ENCODE measurements around the gene TFAP2A. TPM values are rescaled to one million over a fixed set of nuclear protein-coding genes. Genes with fewer than 3 reads are reported as not detected.

TFAP2A gene
- total RNA-seq, 1 donor from 2014 or later, result 0.32 TPM

DNA sequence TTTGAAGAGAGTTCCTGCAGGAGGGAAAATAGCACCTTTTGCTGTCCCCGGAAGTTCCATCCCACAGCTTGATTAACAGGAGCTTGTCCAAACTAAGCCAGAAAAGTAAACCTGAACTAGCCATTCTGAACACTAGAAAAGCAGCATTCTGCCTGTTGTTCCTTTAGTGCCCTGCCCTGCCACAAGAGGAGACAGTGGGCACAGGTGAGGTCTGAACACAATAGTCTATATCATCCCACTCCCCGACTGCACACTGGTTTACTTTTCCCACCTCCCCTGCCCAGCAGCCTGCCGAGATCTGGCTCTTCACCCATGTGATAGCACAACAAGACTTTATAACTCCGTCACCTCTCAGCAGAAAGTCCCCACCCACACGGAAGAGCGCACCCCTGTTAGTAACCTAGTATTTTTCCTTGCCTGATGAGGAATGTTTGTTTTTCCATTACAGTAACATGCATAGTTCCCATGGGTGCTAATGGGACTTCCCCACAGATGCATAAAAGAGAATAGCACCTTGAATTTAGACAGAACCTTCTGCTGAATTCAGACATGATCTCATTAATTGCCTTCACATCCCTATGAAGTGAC, 59.7 kb downstream of the TFAP2A start:
- H3K4me3 Mint-ChIP-seq (ENCODE audit: unreplicated experiment), result no peak overlapping the region
- no peaks in the 10 kb centered on the region for H3K27me3 Mint-ChIP-seq (ENCODE audit: unreplicated experiment)
- no peaks in the 10 kb centered on the region for H3K9me3 Mint-ChIP-seq (ENCODE audit: unreplicated experiment)
- H3K36me3 Mint-ChIP-seq (ENCODE audit: unreplicated experiment), result no peaks in the 10 kb centered on the region
- DNase-seq, result no peak
- TF ChIP-seq, protein P1, sequence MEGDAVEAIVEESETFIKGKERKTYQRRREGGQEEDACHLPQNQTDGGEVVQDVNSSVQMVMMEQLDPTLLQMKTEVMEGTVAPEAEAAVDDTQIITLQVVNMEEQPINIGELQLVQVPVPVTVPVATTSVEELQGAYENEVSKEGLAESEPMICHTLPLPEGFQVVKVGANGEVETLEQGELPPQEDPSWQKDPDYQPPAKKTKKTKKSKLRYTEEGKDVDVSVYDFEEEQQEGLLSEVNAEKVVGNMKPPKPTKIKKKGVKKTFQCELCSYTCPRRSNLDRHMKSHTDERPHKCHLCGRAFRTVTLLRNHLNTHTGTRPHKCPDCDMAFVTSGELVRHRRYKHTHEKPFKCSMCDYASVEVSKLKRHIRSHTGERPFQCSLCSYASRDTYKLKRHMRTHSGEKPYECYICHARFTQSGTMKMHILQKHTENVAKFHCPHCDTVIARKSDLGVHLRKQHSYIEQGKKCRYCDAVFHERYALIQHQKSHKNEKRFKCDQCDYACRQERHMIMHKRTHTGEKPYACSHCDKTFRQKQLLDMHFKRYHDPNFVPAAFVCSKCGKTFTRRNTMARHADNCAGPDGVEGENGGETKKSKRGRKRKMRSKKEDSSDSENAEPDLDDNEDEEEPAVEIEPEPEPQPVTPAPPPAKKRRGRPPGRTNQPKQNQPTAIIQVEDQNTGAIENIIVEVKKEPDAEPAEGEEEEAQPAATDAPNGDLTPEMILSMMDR (IDR thresholded peaks at IDR 0.05; ENCODE audit: partially characterized antibody, unreplicated experiment), result no peak
- no peak overlapping the region for H3K27ac Mint-ChIP-seq (ENCODE audit: unreplicated experiment)
- no peaks in the 10 kb centered on the region for H3K4me1 Mint-ChIP-seq (ENCODE audit: low read depth, unreplicated experiment)

DNA sequence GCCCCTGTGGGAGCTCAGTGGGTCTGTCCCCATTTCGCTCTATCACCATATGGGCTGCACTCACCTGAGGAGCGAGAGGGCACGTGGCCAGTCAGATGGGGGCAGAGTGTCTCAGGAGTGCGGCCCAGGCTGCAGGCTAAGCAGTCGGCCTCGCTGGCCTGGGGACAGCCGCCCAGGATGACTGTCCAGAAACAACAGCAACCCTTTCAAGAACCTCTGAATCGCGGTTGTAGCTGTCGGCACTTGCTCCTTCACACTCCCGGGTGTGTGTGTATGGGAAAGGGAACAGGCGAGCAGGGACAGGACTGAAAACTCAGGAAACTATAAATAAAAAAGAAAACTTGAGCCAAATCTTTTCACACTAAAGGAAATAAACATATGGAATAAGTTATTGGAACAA, 63.1 kb downstream of the TFAP2A start:
- Mint-ChIP-seq H3K27me3 (ENCODE audit: unreplicated experiment) (no peaks in the 10 kb centered on the region), H3K9me3 (ENCODE audit: unreplicated experiment) (peaks cover 1% of the 10 kb centered on the region), H3K27ac (ENCODE audit: unreplicated experiment) (no peak overlapping the region), H3K4me1 (ENCODE audit: low read depth, unreplicated experiment) (no peaks in the 10 kb centered on the region), H3K36me3 (ENCODE audit: unreplicated experiment) (no peaks in the 10 kb centered on the region), H3K4me3 (ENCODE audit: unreplicated experiment) (no peak overlapping the region)
- TF ChIP-seq, protein P1 (IDR thresholded peaks at IDR 0.05; ENCODE audit: partially characterized antibody, unreplicated experiment), result no peak
- DNase-seq, result no peak

DNA sequence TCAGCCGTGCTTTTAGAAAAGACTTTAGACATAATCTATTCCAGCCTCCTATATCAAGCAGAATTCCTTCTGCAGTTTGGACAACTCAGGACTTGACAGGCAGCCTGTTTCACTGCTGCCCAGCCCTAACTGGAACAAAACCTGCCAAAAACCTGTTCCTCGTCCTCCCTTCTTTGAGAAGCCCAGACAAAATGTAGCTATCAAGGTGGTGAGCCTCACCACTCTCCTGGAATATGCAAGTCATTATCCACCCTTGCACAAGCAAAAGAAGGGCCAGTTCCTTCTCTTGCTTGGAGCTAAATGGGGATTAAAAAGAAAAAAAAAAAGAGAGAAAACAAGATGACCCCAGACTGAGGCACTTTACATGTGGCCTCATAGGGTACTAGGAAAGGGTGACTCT, 64.2 kb downstream of the TFAP2A start:
- no peaks in the 10 kb centered on the region for H3K36me3 Mint-ChIP-seq (ENCODE audit: unreplicated experiment)
- H3K4me3 Mint-ChIP-seq (ENCODE audit: unreplicated experiment), result no peak overlapping the region
- peaks cover 3% of the 10 kb centered on the region for H3K27me3 Mint-ChIP-seq (ENCODE audit: unreplicated experiment)
- DNase-seq, result no peak
- TF ChIP-seq, protein P1 (IDR thresholded peaks at IDR 0.05; ENCODE audit: partially characterized antibody, unreplicated experiment), result no peak
- H3K4me1 Mint-ChIP-seq (ENCODE audit: low read depth, unreplicated experiment), result no peaks in the 10 kb centered on the region
- H3K27ac Mint-ChIP-seq (ENCODE audit: unreplicated experiment), result no peak overlapping the region
- H3K9me3 Mint-ChIP-seq (ENCODE audit: unreplicated experiment), result peaks cover 1% of the 10 kb centered on the region

DNA sequence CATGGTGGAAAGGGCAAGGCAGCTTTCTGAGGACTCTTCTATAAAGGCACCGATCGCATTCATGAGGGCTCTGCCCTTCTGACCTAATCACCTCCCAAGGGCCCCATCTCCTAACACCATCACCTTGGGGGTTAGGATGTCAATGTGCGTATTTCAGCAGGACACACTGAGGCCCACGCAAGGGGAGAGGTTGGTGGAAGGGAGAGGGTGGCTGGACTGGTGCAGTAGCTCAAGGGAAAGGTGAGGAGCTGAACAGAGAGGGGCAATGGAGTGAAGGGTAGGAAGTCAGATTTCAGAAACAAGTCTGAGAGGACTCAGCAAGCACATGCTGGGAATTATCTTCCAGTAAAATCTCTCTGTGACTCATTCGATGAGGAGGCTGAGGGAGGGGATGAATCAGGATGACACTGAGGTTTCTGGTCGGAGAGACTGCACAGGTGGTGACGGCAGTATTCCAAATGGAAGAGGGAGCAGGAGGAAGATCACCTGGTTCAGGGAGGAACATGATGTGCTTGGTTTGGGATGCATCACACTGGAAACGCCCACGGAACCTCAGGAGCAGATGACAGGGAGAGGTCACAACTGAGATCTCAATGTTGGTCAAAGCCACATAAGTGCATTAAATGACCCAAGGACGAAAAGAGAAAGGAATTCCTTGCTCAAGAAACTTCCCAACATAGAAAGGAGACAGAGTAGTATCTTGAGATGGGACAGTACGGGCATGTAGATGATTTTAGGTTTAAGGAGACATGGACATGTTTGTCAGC, 67.1 kb downstream of the TFAP2A start:
- TF ChIP-seq, protein P1 (IDR thresholded peaks at IDR 0.05; ENCODE audit: partially characterized antibody, unreplicated experiment), result no peak
- Mint-ChIP-seq H3K4me3 (ENCODE audit: unreplicated experiment) (no peak overlapping the region), H3K9me3 (ENCODE audit: unreplicated experiment) (peaks cover 1% of the 10 kb centered on the region), H3K27ac (ENCODE audit: unreplicated experiment) (no peak overlapping the region), H3K27me3 (ENCODE audit: unreplicated experiment) (peaks cover 3% of the 10 kb centered on the region), H3K4me1 (ENCODE audit: low read depth, unreplicated experiment) (no peaks in the 10 kb centered on the region), H3K36me3 (ENCODE audit: unreplicated experiment) (no peaks in the 10 kb centered on the region)
- DNase-seq, result no peak

Small RNAs within 50 kb of the gene (microRNA-seq; reads per million reads assigned to microRNA genes)
- not detected for gene MIR5689 (ENCODE audit: unreplicated experiment)

Other genes with a start within 250 kb of the TFAP2A start
- gene GCNT2, start 106.3 kb upstream of the TFAP2A start, total RNA-seq (ENCODE audit: unreplicated experiment), result 13.2 TPM

Data from glutamatergic neuron (in vitro differentiated cells).